Smooth muscle cell of bladder (primary cell): ENCODE data around the gene POU3F4. TPM values are rescaled to one million over a fixed set of nuclear protein-coding genes. Genes with fewer than 3 reads are reported as not detected.

Experiments
- total RNA-seq: library from RNA; depleted of rRNA; stranded (reverse); fragments of >200 nt; gene quantifications from 2 replicates; pipeline ENCODE4 v1.2.3, GENCODE V29; 2014

Gene POU3F4
- total RNA-seq: not detected in 2 replicates

DNA sequence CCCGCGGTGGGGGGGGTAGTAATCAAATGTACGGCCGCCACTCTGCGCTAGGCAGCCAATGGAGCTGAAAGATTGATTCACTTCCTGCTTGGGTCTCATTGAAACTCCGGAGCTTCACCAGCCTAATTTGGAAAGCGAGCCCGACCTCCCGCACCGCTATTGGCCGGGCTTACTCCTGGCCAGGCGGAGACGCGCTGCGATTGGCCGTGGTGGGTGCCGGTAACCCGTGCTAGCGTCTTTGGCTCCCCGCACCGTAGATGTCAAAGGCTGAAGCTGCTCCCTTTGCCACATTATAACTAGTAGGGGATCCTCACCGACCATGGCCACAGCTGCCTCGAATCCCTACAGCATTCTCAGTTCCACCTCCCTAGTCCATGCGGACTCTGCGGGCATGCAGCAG is at the start of gene POU3F4:
POU3F4 (plus strand) TSS at position 285 of the 400 bp plus-strand sequence; CDS start at position 320, 35 bp downstream.

